K562 (cell line): Measurements from ENCODE around the gene TMEM100. TPM values are rescaled to one million over a fixed set of nuclear protein-coding genes. Genes with fewer than 3 reads are reported as not detected.

ENCODE experiments used
- CCAR2 ChIP-seq: fragments of 200-400 bp; formaldehyde crosslinking; IDR thresholded peaks from 2 replicates; pipeline ENCODE4 v1.6.1; 2017; ENCODE audit warnings: mild to moderate bottlenecking, low read depth, low read length
- CHD1 ChIP-seq: fragments of 200-600 bp; sonication (generic); IDR thresholded peaks from one replicate; pipeline ENCODE4 v1.6.1; 2012; ENCODE audit warnings: mild to moderate bottlenecking, moderate library complexity, low read length, inconsistent platforms
- KDM5B ChIP-seq: fragments of 200-600 bp; sonication (generic); IDR thresholded peaks from 2 replicates; pipeline ENCODE4 v1.6.1; 2012; ENCODE audit warnings: low read depth, mild to moderate bottlenecking, moderate library complexity, low read length, control low read depth, inconsistent platforms; ENCODE audit not compliant: insufficient replicate concordance
- LCOR ChIP-seq: sonication (generic); formaldehyde crosslinking; IDR thresholded peaks from 2 replicates; pipeline ENCODE4 v1.8.0; 2022; ENCODE audit warnings: mild to moderate bottlenecking, missing genetic modification reagents
- SIN3B ChIP-seq: fragments of 450-650 bp; IDR thresholded peaks from 2 replicates; pipeline ENCODE4 v1.6.1; 2017; ENCODE audit warnings: low read depth, mild to moderate bottlenecking, moderate library complexity
- ZNF175 ChIP-seq: fragments of 200-800 bp; sonication (Bioruptor generic); IDR thresholded peaks from 2 replicates; pipeline ENCODE4 v1.6.1; 2016; ENCODE audit warnings: low read depth, mild to moderate bottlenecking, missing genetic modification characterization, missing compliant biosample characterization
- polyA plus RNA-seq, 8 experiments: library from polyadenylated mRNA; depleted of rRNA in 4 of 8; stranded (reverse) in 5 of 8; unstranded in 3 of 8; fragments of >200 nt; fragmentation: Nextera tagmentation in 2 of 8; fragmentation: Illumina TruSeq in 1 of 8; extraction: Ambion mirVana in 2 of 8; extraction: Trizol in 1 of 8; gene quantifications; 2 replicates each; pipeline versions ENCODE4 v1.2.1 to v1.2.3, GENCODE V29; 2011 to 2014; ENCODE audit warnings: inconsistent platforms in 1 of 8, missing spikeins in 1 of 8
- total RNA-seq, 7 experiments: library from RNA; depleted of rRNA in 6 of 7; stranded (reverse); fragments of >200 nt in 6 of 7; fragmentation: Illumina TruSeq in 2 of 7; extraction: Trizol in 2 of 7; gene quantifications; 2 replicates each; pipeline versions ENCODE4 v1.2.1 to v1.2.3, GENCODE V29; 2011 to 2021; ENCODE audit warnings: low replicate concordance in 1 of 7
- TF ChIP-seq, protein P1 (sequence below): fragments of 250-450 bp; sonication (Bioruptor Pico); IDR thresholded peaks from 2 replicates; pipeline ENCODE4 v1.5.0; 2021; ENCODE audit warnings: mild to moderate bottlenecking, moderate library complexity

The TMEM100 gene
- total and polyA plus RNA-seq, 9 of the 15 experiments (the other 6 are each of a cell fraction or from before 2014, with no cell fraction given) = 0.12 to 0.50 (median 0.19) TPM

DNA sequence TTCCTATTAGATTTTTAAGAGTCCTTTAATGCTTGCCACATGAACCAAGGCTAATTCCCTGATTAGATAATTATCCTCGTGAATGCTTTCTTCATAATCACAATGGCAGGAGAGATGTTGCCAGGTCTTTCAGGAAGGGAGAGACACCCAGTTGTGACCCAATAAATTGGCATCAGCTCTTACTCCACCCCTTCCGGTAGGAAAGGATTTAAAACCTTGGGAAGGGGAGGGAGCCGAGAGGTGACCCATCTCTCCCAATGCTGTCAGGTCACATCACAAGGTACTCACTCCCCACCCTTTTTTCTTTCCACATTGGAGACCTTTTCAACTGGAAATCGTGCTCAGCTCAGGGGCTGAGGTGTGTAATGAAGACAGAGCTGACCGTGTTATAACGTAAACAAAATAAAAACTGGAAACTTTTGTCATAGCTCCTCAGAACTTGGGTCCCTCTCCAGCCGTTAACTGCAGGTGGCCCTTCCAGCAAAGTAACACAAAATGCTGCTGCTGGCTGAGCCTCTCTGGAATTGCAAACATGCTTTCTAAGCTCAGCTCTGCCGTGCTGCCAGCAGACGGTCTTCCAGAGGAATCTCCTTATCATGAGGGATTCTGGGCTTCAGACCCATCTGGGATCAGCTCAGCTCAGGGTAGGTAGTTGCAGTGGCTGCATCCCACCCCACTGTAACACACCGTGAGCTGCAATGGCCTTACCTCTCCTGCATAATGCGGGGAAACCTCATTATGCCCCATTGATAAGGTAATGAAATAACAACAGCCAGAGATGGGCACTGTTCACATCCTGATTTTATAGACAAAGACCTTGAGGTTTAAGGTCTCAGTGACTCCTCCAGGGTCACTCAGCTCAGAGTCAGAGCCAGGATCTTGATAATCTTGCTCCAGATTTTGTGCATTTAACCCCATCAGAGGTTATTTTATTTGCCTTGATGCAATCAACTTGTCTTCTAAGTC, 15.6 kb downstream of the TMEM100 start (continued):
- TF ChIP-seq, protein P1, sequence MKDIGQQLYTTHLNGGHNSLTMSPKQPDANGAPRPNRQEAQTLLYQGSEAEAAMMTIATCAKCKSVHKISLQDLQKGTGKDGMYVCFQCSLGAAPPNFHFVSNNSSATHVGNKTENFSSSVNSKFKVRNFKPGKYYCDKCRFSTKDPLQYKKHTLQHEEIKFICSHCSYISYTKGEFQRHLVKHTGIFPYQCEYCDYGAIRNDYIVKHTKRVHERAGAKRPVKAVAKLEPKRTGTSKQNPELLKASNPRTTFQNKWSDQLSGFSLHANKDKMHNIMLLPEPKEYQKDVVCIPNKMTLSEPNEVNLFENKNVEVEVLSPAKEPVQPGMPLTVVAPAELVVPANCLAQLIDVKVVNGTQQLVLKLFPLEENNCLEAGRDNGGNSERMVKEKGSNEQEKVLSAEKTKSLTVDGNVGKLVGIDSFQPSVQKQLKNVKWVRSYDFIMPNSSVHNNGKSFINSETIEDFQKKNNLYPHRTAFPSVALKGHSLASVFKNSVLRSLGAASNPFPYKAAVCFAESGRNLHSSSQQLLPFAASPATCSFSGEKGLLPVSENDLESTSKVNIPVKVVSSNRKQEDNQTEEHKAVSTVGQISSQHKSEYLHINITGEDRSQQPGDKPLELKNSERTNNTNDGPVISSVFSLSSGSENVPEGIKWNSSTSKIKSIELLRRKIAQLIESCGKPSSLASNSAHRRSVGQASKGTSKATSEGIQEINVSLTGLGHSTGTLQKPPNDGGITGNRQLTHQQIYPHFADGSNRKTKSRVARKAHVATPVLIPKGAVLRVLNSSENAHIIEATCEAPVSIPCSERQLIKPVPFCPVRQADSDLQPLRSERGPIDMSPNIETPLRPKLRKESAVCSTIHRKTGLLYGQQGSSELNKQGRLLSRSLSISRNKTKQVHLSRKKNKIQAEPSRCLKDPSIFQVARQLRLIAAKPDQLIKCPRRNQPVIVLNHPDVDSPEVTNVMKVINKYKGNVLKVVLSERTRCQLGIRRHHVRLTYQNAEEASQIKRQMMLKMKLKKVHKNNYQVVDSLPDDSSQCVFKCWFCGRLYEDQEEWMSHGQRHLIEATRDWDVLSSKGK (CRISPR knock-in tag) = no peak
- no peak for TF ChIP-seq CHD1
- no peak for TF ChIP-seq SIN3B
- no peak for TF ChIP-seq LCOR (CRISPR knock-in tag)
- no peak for TF ChIP-seq CCAR2
- no peak for TF ChIP-seq KDM5B
- TF ChIP-seq ZNF175 = no peak
